H9 (cell line): ENCODE measurements around the gene EHD1. TPM values are rescaled to one million over a fixed set of nuclear protein-coding genes. Genes with fewer than 3 reads are reported as not detected.
A peak's percentile ranks its signal among the peaks of the same experiment; 100 is the strongest.

Source experiments
- DNase-seq: peaks from one replicate; pipeline ENCODE4 v3.0.0-alpha.2; 2017
- H2AFZ ChIP-seq: one replicate; pipeline ENCODE4 v1.6.1; 2013; ENCODE audit warnings: mild to moderate bottlenecking, low read length, control low read depth, moderate library complexity
- H2AK5ac ChIP-seq: 2 replicates; pipeline ENCODE4 v1.6.1; 2013; ENCODE audit warnings: low read length, control low read depth, mixed read lengths; ENCODE audit not compliant: insufficient read length
- H2BK120ac ChIP-seq: one replicate; pipeline ENCODE4 v1.6.1; 2013; ENCODE audit warnings: low read depth, mild to moderate bottlenecking, low read length, control low read depth, inconsistent platforms; ENCODE audit not compliant: poor library complexity, severe bottlenecking
- H2BK12ac ChIP-seq: 2 replicates; pipeline ENCODE4 v1.6.1; 2013; ENCODE audit warnings: low read length, control low read depth, mixed read lengths, low read depth; ENCODE audit not compliant: insufficient read length
- H2BK15ac ChIP-seq: 2 replicates; pipeline ENCODE4 v1.6.1; 2013; ENCODE audit warnings: low read depth, low read length, control low read depth
- H2BK20ac ChIP-seq: one replicate; pipeline ENCODE4 v1.6.1; 2013; ENCODE audit warnings: low read depth, mild to moderate bottlenecking, low read length, control low read depth, inconsistent platforms; ENCODE audit not compliant: poor library complexity, severe bottlenecking
- H2BK5ac ChIP-seq: 2 replicates; pipeline ENCODE4 v1.6.1; 2013; ENCODE audit warnings: low read length, control low read depth, mixed read lengths; ENCODE audit not compliant: insufficient read length
- H3K14ac ChIP-seq: 2 replicates; pipeline ENCODE4 v1.6.1; 2013; ENCODE audit warnings: low read length, control low read depth; ENCODE audit not compliant: insufficient read depth
- H3K18ac ChIP-seq: 2 replicates; pipeline ENCODE4 v1.6.1; 2013; ENCODE audit warnings: low read depth, mild to moderate bottlenecking, mixed read lengths, low read length, control low read depth; ENCODE audit not compliant: insufficient read length
- H3K23ac ChIP-seq: 2 replicates; pipeline ENCODE4 v1.6.1; 2013; ENCODE audit warnings: low read length, control low read depth, mixed read lengths, low read depth; ENCODE audit not compliant: insufficient read length
- H3K23me2 ChIP-seq: 2 replicates; pipeline ENCODE4 v1.6.1; 2013; ENCODE audit warnings: low read depth, mild to moderate bottlenecking, mixed read lengths, low read length, control low read depth; ENCODE audit not compliant: insufficient read length, poor library complexity, severe bottlenecking
- H3K27ac ChIP-seq: 2 replicates; pipeline ENCODE4 v1.5.1; 2013; ENCODE audit warnings: low read length, control low read depth, mixed read lengths, low read depth; ENCODE audit not compliant: insufficient read length
- H3K27me3 ChIP-seq: 2 replicates; pipeline ENCODE4 v1.6.1; 2013; ENCODE audit warnings: low read length, control low read depth, inconsistent platforms; ENCODE audit not compliant: insufficient read depth
- H3K4ac ChIP-seq: 2 replicates; pipeline ENCODE4 v1.6.1; 2013; ENCODE audit warnings: low read depth, mild to moderate bottlenecking, control low read depth, inconsistent platforms, low read length, moderate library complexity
- H3K4me1 ChIP-seq: 2 replicates; pipeline ENCODE4 v1.6.1; 2013; ENCODE audit warnings: low read length, control low read depth, inconsistent platforms; ENCODE audit not compliant: insufficient read depth
- H3K4me2 ChIP-seq: 2 replicates; pipeline ENCODE4 v1.6.1; 2013; ENCODE audit warnings: low read length, control low read depth, mixed read lengths; ENCODE audit not compliant: insufficient read length, insufficient read depth
- H3K56ac ChIP-seq: 2 replicates; pipeline ENCODE4 v1.6.1; 2013; ENCODE audit warnings: low read depth, mild to moderate bottlenecking, mixed read lengths, low read length, control low read depth; ENCODE audit not compliant: insufficient read length
- H3K79me1 ChIP-seq: 2 replicates; pipeline ENCODE4 v1.6.1; 2013; ENCODE audit warnings: low read depth, mild to moderate bottlenecking, moderate library complexity, low read length, control low read depth, inconsistent platforms; ENCODE audit not compliant: insufficient read depth, poor library complexity, severe bottlenecking
- H3K79me2 ChIP-seq: 2 replicates; pipeline ENCODE4 v1.6.1; 2013; ENCODE audit warnings: low read length, control low read depth, inconsistent platforms; ENCODE audit not compliant: insufficient read depth
- H3K9ac ChIP-seq: 2 replicates; pipeline ENCODE4 v1.6.1; 2013; ENCODE audit warnings: low read length, control low read depth, mixed read lengths; ENCODE audit not compliant: insufficient read length; ENCODE audit errors: extremely low read depth
- H3K9me3 ChIP-seq: one replicate; pipeline ENCODE4 v1.6.1; 2013; ENCODE audit warnings: low read depth, low read length, inconsistent platforms; ENCODE audit not compliant: control insufficient read depth
- H3T11ph ChIP-seq: one replicate; pipeline ENCODE4 v1.6.1; 2013; ENCODE audit warnings: mild to moderate bottlenecking, low read length, control low read depth, inconsistent platforms
- H4K20me1 ChIP-seq: one replicate; pipeline ENCODE4 v1.6.1; 2013; ENCODE audit not compliant: control insufficient read depth, insufficient read length, insufficient read depth
- H4K5ac ChIP-seq: 2 replicates; pipeline ENCODE4 v1.6.1; 2013; ENCODE audit warnings: low read depth, mild to moderate bottlenecking, mixed read lengths, low read length, control low read depth; ENCODE audit not compliant: insufficient read length
- H4K8ac ChIP-seq: replicated peaks from 2 replicates; pipeline ENCODE4 v1.6.1; 2013; ENCODE audit warnings: low read length, control low read depth, mixed read lengths, low read depth; ENCODE audit not compliant: insufficient read length
- H4K91ac ChIP-seq: 2 replicates; pipeline ENCODE4 v1.6.1; 2013; ENCODE audit warnings: low read depth, mild to moderate bottlenecking, moderate library complexity, mixed read lengths, low read length, control low read depth; ENCODE audit not compliant: insufficient read length
- H3K27ac Mint-ChIP-seq, 3 experiments: 2 replicates in 2 of 3; 3 replicates in 1 of 3; pipeline ENCODE4 v1.8.0; 2020 to 2021; ENCODE audit warnings: mixed read lengths in 3 of 3, mild to moderate bottlenecking in 1 of 3, moderate library complexity in 1 of 3
- H3K27me3 Mint-ChIP-seq: 2 replicates; pipeline ENCODE4 v1.8.0; 2021; ENCODE audit warnings: low read depth, mild to moderate bottlenecking, moderate library complexity, mixed read lengths
- H3K36me3 Mint-ChIP-seq, 3 experiments: 2 replicates in 2 of 3; 3 replicates in 1 of 3; pipeline ENCODE4 v1.8.0; 2020 to 2021; ENCODE audit warnings: low read depth in 3 of 3, mixed read lengths in 3 of 3; ENCODE audit not compliant: insufficient read depth in 1 of 3
- H3K4me1 Mint-ChIP-seq, 2 experiments: 2 replicates each; pipeline ENCODE4 v1.8.0; 2020; ENCODE audit warnings: mixed read lengths in 2 of 2
- H3K4me3 Mint-ChIP-seq, 2 experiments: 2 replicates in 1 of 2; 3 replicates in 1 of 2; pipeline ENCODE4 v1.8.0; 2020 to 2021; ENCODE audit warnings: mild to moderate bottlenecking in 2 of 2, mixed read lengths in 2 of 2, moderate library complexity in 1 of 2
- H3K9me3 Mint-ChIP-seq, 2 experiments: 2 replicates in 1 of 2; 3 replicates in 1 of 2; pipeline ENCODE4 v1.8.0; 2020; ENCODE audit warnings: mild to moderate bottlenecking in 2 of 2, mixed read lengths in 2 of 2, moderate library complexity in 1 of 2
- CTCF ChIP-seq: fragments of 200-600 bp; sonication (generic); conservative IDR thresholded peaks from 3 replicates; pipeline ENCODE4 v1.8.0; 2021; ENCODE audit warnings: antibody characterized with exemption, mild to moderate bottlenecking
- WGBS: extraction: QIAGEN DNeasy Blood & Tissue Kit; methylation state at CpG from one replicate; pipeline ENCODE4 v1.1.7; 2013; ENCODE audit warnings: missing lambda C conversion rate, low lambda C conversion rate, mixed read lengths; ENCODE audit not compliant: insufficient read length; ENCODE audit errors: extremely low coverage; 5-methylcytosine and 5-hydroxymethylcytosine counted together
- total RNA-seq: library from RNA; stranded (reverse); gene quantifications from 2 replicates; pipeline ENCODE4 v1.2.1, GENCODE V29; 2021

The EHD1 gene
- total RNA-seq, 1 experiment from 2014 or later, result 31.0 TPM

GRCh38 chr11:64859542-64860414, 18.6 kb downstream of the EHD1 start:
- no peak overlapping the region for H3K27ac ChIP-seq
- no peak overlapping the region for H2BK5ac ChIP-seq
- H4K8ac ChIP-seq, result no peak overlapping the region
- H3K18ac ChIP-seq, result no peak overlapping the region
- DNase-seq, result no peak
- H2BK120ac ChIP-seq, result no peak overlapping the region
- no peak for TF ChIP-seq CTCF
- no peak overlapping the region for H2AFZ ChIP-seq
- H3K4ac ChIP-seq, result no peak overlapping the region
- no CpG with 5 or more reads among the region's 33 CpGs for WGBS
- Mint-ChIP-seq H3K27ac (peak overlapping the region in 2 of 3 experiments; percentile 53 to 77; a peak in 3 of 7 replicates), H3K4me3 (no peak overlapping the region), H3K27me3 (no peaks in the 10 kb centered on the region), H3K4me1 (peaks cover 24 to 26% of the 10 kb centered on the region in 2 experiments), H3K36me3 (peaks cover 0 to 11% (median 6%) of the 10 kb centered on the region in 3 experiments; a peak in 5 of 7 replicates), H3K9me3 (no peaks in the 10 kb centered on the region)
- H3K56ac ChIP-seq, result no peak overlapping the region
- H3K4me1 ChIP-seq, result no peaks in the 10 kb centered on the region; the same call in 1 of the 2 replicates
- no peaks in the 10 kb centered on the region for H3K27me3 ChIP-seq
- no peaks in the 10 kb centered on the region for H3K79me1 ChIP-seq
- no peak overlapping the region for H4K91ac ChIP-seq
- no peaks in the 10 kb centered on the region for H3K79me2 ChIP-seq
- no peak overlapping the region for H2BK12ac ChIP-seq
- no peak overlapping the region for H3T11ph ChIP-seq
- H2AK5ac ChIP-seq, result no peak overlapping the region
- no peak overlapping the region for H3K9ac ChIP-seq
- no peak overlapping the region for H2BK20ac ChIP-seq
- H2BK15ac ChIP-seq, result no peak overlapping the region
- H3K9me3 ChIP-seq, result no peaks in the 10 kb centered on the region
- no peak overlapping the region for H4K5ac ChIP-seq
- H3K23me2 ChIP-seq, result no peaks in the 10 kb centered on the region
- H3K14ac ChIP-seq, result no peak overlapping the region
- no peak overlapping the region for H3K4me2 ChIP-seq
- no peaks in the 10 kb centered on the region for H4K20me1 ChIP-seq
- no peak overlapping the region for H3K23ac ChIP-seq
